Ammon's horn (tissue), 1 donor: ENCODE data around the gene SLC12A7.
"Not testable (repeated sequence)": the region's sequence is repeated elsewhere in the genome, so short reads cannot be mapped to it uniquely, and the experiment has no call there.

Experiments
- DNase-seq: peaks from one replicate; pipeline ENCODE4 v3.0.0-alpha.2; 2016; ENCODE audit warnings: low spot score

SLC12A7 gene

GRCh38 chr5:1062761-1063568, 48.9 kb downstream of the SLC12A7 start:
- DNase-seq: no peak

- DNase-seq: no peak
Measured at GRCh38 chr5:1061916-1062315, 49.9 kb downstream of the SLC12A7 start.

- not testable (repeated sequence) for DNase-seq
Measured at GRCh38 chr5:1061292-1061691, 50.6 kb downstream of the SLC12A7 start.

DNA sequence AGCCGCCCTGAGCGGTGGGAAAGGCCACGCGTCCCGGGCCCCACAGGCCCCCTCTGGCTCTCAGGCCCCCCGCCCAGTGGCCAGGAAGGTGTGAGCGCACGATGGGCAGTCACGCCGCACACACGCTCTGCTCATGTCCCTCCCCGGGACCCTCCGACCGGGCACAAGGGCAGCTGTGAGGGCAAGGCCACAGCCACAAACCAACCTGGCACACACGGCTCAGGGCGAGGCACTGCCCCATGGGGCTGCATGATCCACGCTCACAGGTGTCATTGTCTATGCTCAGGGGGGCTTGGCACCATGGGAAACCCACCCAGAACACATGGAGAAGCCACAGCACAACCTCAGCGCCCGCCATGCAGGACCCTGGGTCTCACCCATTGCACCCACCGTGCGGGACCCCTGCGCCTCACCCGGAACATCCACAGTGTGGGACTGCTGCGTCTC, 51.3 kb downstream of the SLC12A7 start:
- DNase-seq: no peak

DNA sequence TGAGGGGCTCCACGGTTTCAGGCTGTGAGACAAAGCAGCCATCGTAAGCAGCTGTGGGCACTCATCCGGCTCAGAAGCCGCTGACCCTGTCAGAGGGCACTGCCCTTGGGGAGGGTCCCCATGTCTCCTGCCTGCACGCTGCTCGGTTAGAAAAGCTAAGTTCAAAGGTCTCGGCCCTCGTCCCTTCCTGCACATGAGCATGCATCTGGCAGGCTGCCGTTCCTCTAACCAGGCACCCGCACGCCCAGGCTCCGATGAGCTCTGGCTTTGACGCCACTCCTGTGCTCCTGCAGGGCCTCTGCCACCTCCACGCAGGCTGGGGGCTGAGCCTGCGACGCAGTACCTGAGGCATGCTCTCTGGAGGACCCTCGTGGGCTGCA, 52.0 kb downstream of the SLC12A7 start:
- no peak for DNase-seq

DNA sequence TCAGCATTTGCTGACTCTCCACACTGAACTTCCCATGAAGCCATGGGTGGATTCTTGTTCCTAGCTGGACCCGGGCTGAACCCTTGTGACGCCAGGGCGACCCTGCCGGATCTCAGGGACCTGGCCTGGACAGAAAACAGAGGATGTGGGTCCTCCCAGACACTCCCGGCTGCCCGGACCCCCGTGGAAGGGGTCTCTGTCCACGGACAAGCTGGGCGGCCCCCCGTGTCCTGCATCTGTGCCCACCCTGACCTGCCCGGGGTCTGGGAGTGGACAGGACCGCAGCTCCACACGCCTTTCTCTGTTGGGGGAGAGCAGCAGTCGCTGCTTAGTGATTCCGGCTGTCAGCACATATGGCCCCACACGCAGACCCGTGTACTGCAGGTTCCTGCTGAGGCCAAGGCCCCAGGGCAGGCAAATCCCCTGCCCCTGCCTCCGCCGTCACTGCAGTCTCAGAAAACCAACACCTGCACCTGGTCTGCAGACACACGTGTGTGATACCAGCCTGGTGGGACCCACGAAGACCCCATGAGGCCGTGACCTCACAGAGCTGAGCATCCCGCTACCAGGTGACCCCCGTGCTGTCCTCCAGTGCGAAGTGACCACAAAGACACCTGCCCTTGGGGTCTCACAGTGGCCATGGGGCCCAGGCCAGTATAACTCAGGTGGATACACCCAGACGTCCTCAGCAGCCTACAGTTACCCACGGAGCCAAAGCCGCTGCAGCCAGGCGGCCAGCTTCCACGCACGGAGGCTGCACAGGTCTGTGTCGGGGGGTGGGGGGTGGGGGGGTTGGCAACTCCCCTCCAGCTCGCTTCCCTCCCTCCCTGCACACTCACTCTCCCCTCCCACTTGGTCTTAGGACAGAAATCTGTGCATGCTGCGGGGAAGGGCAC, 52.6 kb downstream of the SLC12A7 start:
- no peak for DNase-seq

- DNase-seq: no peak
Measured at GRCh38 chr5:1058083-1058945, 53.5 kb downstream of the SLC12A7 start.

GRCh38 chr5:1057485-1058082, 54.3 kb downstream of the SLC12A7 start:
- DNase-seq: no peak

GRCh38 chr5:1056611-1057484, 55.0 kb downstream of the SLC12A7 start:
- no peak for DNase-seq

- DNase-seq: no peak
Measured at GRCh38 chr5:1055896-1056610, 55.8 kb downstream of the SLC12A7 start.

DNA sequence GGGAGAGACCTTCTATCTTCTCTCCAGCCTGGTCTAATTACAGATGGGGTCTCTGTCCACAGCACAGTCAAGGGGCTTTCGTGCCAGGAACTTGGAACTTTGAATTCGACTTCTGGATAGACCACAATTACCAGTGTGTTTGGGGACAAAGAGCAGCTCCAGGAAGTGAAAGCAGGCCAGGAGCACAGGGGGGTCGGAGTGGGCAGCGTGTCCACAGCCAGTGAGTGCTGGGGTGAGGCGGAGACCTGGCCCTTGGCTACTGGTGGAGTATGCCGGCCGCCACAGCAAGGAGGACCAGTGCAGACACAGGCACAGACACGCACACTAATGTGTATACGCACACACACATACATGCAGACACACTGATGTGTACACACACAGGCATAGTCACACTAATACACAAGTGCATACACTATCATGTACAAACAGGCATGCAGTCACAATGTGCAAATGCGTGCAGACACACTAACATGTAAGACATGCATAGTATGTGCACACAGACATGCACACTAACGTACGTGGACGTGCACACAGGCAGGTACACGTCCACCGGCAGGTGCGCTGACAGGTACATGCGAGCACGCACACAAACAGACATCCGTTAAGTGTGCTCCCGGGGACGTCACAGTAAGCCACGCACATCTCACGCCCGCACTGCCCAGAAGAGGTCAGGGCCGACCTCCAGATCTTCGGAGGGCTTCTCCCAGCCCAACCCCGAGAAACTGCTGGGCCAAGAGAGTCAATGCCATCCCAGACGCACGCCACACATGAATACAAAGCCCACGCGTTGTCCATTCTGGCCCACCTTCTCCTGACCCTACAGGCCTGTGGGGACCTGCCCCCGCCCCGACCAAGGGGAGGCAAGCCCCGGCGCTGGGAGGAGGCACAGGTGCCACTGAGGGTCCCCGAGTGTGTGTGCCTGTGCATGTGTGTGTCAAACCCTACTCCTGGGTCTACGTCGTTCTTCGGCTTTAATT, 56.8 kb downstream of the SLC12A7 start:
- DNase-seq: no peak

DNA sequence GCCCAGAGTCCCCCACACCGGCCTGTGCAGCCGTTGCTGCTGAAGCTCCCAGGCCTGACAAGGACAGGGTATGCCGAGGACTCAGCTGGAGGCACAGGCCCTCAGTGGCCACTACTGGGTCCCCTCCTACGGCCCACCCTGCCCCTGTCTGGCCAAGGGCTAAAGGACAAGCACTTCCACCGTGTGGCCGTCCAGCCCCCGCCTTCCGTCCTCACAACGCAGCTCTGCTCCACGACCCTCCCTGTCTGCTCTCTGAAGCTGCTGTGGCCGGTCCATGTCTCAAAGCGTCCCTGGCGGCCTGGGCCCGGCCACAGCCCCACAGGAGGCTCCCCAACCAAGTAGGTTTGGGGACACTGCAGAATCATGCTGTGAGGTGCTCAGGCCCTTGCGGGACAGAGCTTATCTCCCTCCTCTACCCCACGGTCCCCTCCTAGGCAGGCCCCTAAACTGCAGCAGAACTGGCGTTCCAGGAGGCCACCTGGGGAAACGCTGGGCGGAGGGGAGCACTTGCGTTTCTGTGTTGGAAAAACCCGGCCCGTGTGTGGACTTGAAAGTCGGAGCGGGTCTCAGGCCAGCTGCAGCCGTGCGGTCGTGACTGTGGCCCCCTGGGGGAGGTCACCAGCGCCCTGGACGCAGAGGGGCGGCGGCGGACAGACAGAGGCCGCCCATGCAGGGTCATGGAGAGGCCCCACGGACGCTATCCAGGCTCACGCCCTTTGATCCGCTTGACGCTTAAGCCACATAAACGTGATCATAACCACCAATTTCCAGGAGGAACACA, 57.7 kb downstream of the SLC12A7 start:
- no peak for DNase-seq

GRCh38 chr5:1053391-1054017, 58.4 kb downstream of the SLC12A7 start:
- DNase-seq: no peak

DNA sequence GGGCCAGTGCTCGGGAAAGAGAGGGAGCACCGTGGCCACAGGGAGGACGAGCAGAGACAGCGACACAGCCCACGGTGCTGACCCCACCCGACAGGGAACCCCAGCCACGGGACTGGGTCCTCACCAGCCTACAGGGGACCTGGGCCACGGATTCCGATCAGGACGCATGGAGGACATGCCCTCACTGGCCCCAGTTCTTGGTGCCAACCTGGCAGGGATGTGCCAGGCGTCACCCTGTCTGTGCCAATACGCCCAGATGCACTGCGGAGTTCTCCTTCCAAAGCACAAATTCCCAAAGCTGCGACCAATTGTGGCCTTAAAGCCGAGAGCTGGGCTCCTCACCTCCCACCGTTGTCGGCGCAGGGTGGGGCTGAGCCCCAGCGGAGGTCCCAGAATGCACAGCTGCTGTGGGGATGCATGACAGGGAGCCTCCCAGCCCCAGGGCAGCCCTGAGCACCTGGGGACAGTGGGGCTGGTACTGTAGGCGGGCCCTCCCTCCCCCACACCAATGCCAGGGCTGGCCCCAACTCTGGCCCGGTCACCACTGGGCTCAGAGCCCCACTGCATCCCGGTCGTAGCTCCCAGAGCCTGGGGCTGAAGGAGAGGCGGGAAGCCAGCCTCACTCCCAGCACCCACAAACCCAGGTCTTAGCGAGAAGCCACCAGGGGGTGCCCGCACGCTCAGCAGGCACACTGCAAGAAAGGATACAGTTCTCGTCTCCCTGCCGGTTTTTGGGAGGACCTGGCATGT, 59.0 kb downstream of the SLC12A7 start:
- DNase-seq: no peak

GRCh38 chr5:1052076-1052475, 59.8 kb downstream of the SLC12A7 start:
- DNase-seq: no peak

GRCh38 chr5:1051366-1051720, 60.5 kb downstream of the SLC12A7 start:
- DNase-seq: no peak
